ENCODE data around the gene FASTKD1.
A peak's percentile ranks its signal among the peaks of the same experiment; 100 is the strongest.

FASTKD1 gene

GRCh38 chr2:169507698-169508097, 66.0 kb downstream of the FASTKD1 start:
- peak; percentile 11 for DNase-seq

- no peak for DNase-seq
Observed at GRCh38 chr2:169504651-169505050, 69.0 kb downstream of the FASTKD1 start.

- no peak for DNase-seq
Observed at GRCh38 chr2:169495310-169495928, 78.2 kb downstream of the FASTKD1 start.

GRCh38 chr2:169493360-169493759, 80.3 kb downstream of the FASTKD1 start:
- DNase-seq, result no peak

- no peak for DNase-seq
Observed at GRCh38 chr2:169491378-169491777, 82.3 kb downstream of the FASTKD1 start.

- DNase-seq, result no peak
Observed at GRCh38 chr2:169490834-169491233, 82.8 kb downstream of the FASTKD1 start.

- no peak for DNase-seq
Observed at GRCh38 chr2:169486487-169486886, 87.2 kb downstream of the FASTKD1 start.

- DNase-seq, result no peak
Observed at GRCh38 chr2:169485650-169486138, 88.0 kb downstream of the FASTKD1 start.

- no peak for DNase-seq
Observed at GRCh38 chr2:169480079-169480465, 93.6 kb downstream of the FASTKD1 start.
